CD4-positive, CD25-positive, alpha-beta regulatory T cell (primary cell): ENCODE measurements around the gene SMIM24. TPM values are rescaled to one million over a fixed set of nuclear protein-coding genes. Genes with fewer than 3 reads are reported as not detected.
"Not testable (repeated sequence)": the region's sequence is repeated elsewhere in the genome, so short reads cannot be mapped to it uniquely, and the experiment has no call there.

Experiments
- ATAC-seq, 2 donors: fragments of 150-1000 bp; cut with Tn5 transposase; one replicate each; pipeline ENCODE4 v1.10.0; 2021; ENCODE audit warnings: low read depth in 2 of 2, moderate number of reproducible peaks in 2 of 2, moderate library complexity in 1 of 2
- DNase-seq, 3 donors: peaks; one replicate each; pipeline versions ENCODE4 v3.0.0 to v3.0.0-alpha.2; 2012 to 2022; ENCODE audit warnings: mixed read lengths in 1 of 3
- H3K27ac ChIP-seq: one replicate; pipeline ENCODE4 v1.7.0; 2013; ENCODE audit warnings: mild to moderate bottlenecking, low read length; ENCODE audit not compliant: insufficient read depth, poor library complexity, severe bottlenecking
- H3K27me3 ChIP-seq: one replicate; pipeline ENCODE4 v1.7.0; 2013; ENCODE audit warnings: low read length; ENCODE audit not compliant: control insufficient read depth, insufficient read depth
- H3K36me3 ChIP-seq: one replicate; pipeline ENCODE4 v1.7.0; 2013; ENCODE audit warnings: mild to moderate bottlenecking, low read length, moderate library complexity; ENCODE audit not compliant: control insufficient read depth, insufficient read depth
- H3K4me1 ChIP-seq: 2 replicates; pipeline ENCODE4 v1.7.0; 2013; ENCODE audit warnings: mild to moderate bottlenecking, low read length; ENCODE audit not compliant: insufficient read depth, control insufficient read depth, poor library complexity, severe bottlenecking
- H3K4me3 ChIP-seq: one replicate; pipeline ENCODE4 v1.7.0; 2013; ENCODE audit warnings: low read depth, mild to moderate bottlenecking, low read length, moderate library complexity
- H3K9me3 ChIP-seq, 2 experiments: 1 replicate in 1 of 2; 2 replicates in 1 of 2; pipeline ENCODE4 v1.7.0; 2013; ENCODE audit warnings: low read length in 2 of 2, mild to moderate bottlenecking in 1 of 2, moderate library complexity in 1 of 2; ENCODE audit not compliant: control insufficient read depth in 2 of 2
- H3K27ac Mint-ChIP-seq, 3 donors: one replicate each; pipeline ENCODE4 v1.8.0; 2020 to 2022; ENCODE audit warnings: mild to moderate bottlenecking in 3 of 3, mixed read lengths in 3 of 3, moderate library complexity in 2 of 3
- H3K27me3 Mint-ChIP-seq: one replicate; pipeline ENCODE4 v1.8.0; 2022; ENCODE audit warnings: mild to moderate bottlenecking, mixed read lengths
- H3K36me3 Mint-ChIP-seq: one replicate; pipeline ENCODE4 v1.8.0; 2020; ENCODE audit warnings: mixed read lengths
- H3K4me1 Mint-ChIP-seq, 4 donors: one replicate each; pipeline ENCODE4 v1.8.0; 2020 to 2022; ENCODE audit warnings: mixed read lengths in 4 of 4, mild to moderate bottlenecking in 1 of 4
- H3K4me3 Mint-ChIP-seq, 4 donors: one replicate each; pipeline ENCODE4 v1.8.0; 2020 to 2022; ENCODE audit warnings: mild to moderate bottlenecking in 4 of 4, mixed read lengths in 4 of 4, moderate library complexity in 3 of 4
- H3K9me3 Mint-ChIP-seq, 7 donors: one replicate each; pipeline ENCODE4 v1.8.0; 2020 to 2022; ENCODE audit warnings: mixed read lengths in 7 of 7, mild to moderate bottlenecking in 3 of 7, moderate library complexity in 2 of 7
- polyA plus RNA-seq, 4 donors: library from polyadenylated mRNA; unstranded; fragments of 300-500 nt; fragmentation: Illumina TruSeq; gene quantifications; one replicate each; pipeline ENCODE4 v1.2.3, GENCODE V29; 2021
- total RNA-seq: library from RNA; stranded (reverse); gene quantifications from one replicate; pipeline ENCODE4 v1.2.3, GENCODE V29; 2022

The SMIM24 gene
- total and polyA plus RNA-seq, 5 donors from 2014 or later = 1.4 TPM; not detected in 4

DNA sequence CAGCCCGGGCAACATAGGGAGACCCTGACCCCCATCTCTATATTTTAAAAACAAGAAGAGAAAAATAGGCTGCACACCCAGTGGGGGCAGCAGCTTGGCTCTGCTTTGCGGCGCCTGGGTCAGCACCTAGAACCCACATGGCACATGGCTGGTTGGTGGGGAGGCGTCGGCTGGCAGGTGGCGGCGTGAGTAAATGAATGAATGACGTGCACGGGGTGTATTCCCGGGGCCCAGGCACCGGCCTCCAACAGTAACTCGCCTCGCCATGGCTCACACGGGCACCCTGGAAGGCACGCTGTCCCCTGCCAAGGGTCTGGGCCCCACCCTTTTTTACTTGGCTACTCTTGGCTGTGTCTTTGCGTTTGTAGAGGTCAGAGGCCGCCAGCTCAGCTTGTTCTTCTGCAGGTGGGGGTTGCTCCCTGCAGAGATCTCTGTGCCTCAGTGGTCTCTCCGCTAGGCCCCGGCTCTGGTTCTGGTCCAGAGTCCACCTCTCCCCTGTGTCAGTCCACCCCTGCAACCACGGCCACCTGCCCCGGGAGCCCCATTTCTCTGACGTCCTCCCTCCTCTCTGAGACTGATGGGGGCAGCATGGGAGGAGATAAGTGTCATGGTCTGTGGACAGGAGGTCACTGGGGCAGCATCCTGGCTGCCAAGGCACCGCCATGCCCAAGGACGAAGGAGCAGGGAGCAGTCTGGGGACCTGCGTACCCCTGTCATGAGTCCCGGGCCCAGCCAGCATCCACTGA lies 31.4 kb upstream of the SMIM24 start:
- DNase-seq (no peak), ATAC-seq (no peak)
- no peaks in the 10 kb centered on the region for H3K27me3 ChIP-seq
- H3K4me3 ChIP-seq = no peak overlapping the region
- Mint-ChIP-seq H3K36me3 (no peaks in the 10 kb centered on the region), H3K4me3 (peak overlapping the region in 1 of 4 donors; percentile 67), H3K4me1 (peaks cover 0 to 76% (median 34%) of the 10 kb centered on the region in 4 donors), H3K27ac (no peak overlapping the region), H3K9me3 (peaks cover 0 to 1% (median 0%) of the 10 kb centered on the region in 7 donors), H3K27me3 (no peaks in the 10 kb centered on the region)
- H3K4me1 ChIP-seq = peaks cover 41% of the 10 kb centered on the region
- no peaks in the 10 kb centered on the region for H3K9me3 ChIP-seq
- H3K36me3 ChIP-seq = peaks cover 7% of the 10 kb centered on the region
- no peak overlapping the region for H3K27ac ChIP-seq

- Histone ChIP-seq H3K4me3 (no peak overlapping the region), H3K36me3 (peaks cover 7% of the 10 kb centered on the region), H3K27ac (no peak overlapping the region), H3K4me1 (peaks cover 32% of the 10 kb centered on the region), H3K9me3 (no peaks in the 10 kb centered on the region), H3K27me3 (no peaks in the 10 kb centered on the region)
- Mint-ChIP-seq H3K9me3 (peaks cover 0 to 1% (median 0%) of the 10 kb centered on the region in 7 donors), H3K27ac (no peak overlapping the region), H3K36me3 (no peaks in the 10 kb centered on the region), H3K4me1 (peaks cover 3 to 69% (median 35%) of the 10 kb centered on the region in 4 donors), H3K4me3 (peak overlapping the region in 2 of 4 donors; percentile 32 to 88), H3K27me3 (no peaks in the 10 kb centered on the region)
- ATAC-seq = no peak
- no peak for DNase-seq
Observed at GRCh38 chr19:3510727-3511126, 30.4 kb upstream of the SMIM24 start.

DNA sequence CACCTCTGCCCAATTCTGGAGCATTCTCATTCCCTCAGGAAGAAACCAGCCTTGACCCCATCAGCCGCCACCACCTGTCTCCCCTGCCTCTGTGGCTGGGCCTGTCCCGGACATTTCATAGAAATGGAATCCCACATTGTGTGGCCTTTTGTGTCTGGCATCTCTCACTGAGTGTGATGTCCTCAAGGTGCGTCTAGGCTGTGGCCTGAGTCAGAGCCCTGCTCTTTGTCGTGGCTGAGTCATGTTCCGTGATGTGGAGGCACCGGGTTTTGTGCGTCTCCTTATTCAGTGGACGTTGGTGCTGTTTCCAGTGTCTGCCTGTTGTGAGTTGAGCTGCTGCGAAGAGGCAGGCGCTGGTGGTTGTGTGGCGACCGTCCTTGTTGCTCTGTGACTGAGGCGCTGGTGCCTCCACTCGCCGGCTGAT lies 29.3 kb upstream of the SMIM24 start:
- H3K27ac ChIP-seq = no peak overlapping the region
- Mint-ChIP-seq H3K27me3 (no peaks in the 10 kb centered on the region), H3K4me1 (peaks cover 5 to 72% (median 34%) of the 10 kb centered on the region in 4 donors), H3K9me3 (peaks cover 0 to 1% (median 0%) of the 10 kb centered on the region in 7 donors), H3K36me3 (no peaks in the 10 kb centered on the region), H3K4me3 (peak overlapping the region; percentile 40 to 94 (median 80)), H3K27ac (peak overlapping the region in 2 of 3 donors; percentile 65 to 82)
- ATAC-seq (no peak), DNase-seq (no peak)
- no peak overlapping the region for H3K4me3 ChIP-seq
- H3K36me3 ChIP-seq = peaks cover 7% of the 10 kb centered on the region
- H3K4me1 ChIP-seq = peaks cover 34% of the 10 kb centered on the region
- no peaks in the 10 kb centered on the region for H3K9me3 ChIP-seq
- no peaks in the 10 kb centered on the region for H3K27me3 ChIP-seq

DNA sequence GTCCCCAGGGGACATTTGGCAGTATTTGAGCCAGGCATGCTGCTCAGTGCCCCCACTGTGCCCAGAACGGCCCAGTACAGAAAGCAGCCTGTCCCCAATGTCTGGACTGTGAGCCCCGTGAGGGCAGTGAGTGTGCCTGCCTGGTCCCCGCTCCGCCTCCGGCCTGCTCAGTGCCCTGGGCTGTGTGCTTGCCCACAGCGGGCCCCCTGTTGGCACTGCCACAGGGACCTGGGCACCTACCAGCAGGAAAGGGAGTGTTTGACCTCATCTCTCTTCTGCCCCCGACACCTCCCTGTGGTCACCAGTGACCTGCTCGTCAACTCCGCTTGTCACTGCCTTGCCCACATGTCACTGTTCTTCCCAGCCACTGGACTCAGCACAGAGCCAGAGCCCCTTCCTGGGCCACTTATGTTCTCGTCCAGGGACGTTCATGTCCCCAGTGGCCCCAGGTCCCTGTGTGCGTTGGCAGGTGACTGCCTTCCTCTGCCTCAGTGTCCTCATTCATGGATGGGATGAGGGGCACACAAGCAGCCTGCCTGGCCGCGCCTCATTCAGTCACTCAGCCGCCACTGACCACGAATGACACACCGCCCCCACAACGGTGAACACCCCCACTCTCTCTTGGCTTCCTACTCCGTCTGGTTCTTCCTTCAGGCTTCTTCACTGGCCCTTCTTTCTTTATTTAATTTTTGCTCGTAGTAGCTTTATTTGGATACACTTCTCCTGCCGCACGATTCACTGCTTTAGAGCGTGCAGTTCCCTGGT lies 28.6 kb upstream of the SMIM24 start:
- Mint-ChIP-seq H3K4me1 (peaks cover 5 to 71% (median 30%) of the 10 kb centered on the region in 4 donors), H3K27me3 (no peaks in the 10 kb centered on the region), H3K4me3 (peak overlapping the region; percentile 78 to 94 (median 90)), H3K9me3 (peaks cover 0 to 1% (median 0%) of the 10 kb centered on the region in 7 donors), H3K27ac (peak overlapping the region in 2 of 3 donors; percentile 65 to 82), H3K36me3 (no peaks in the 10 kb centered on the region)
- Histone ChIP-seq H3K4me3 (no peak overlapping the region), H3K27me3 (no peaks in the 10 kb centered on the region), H3K36me3 (peaks cover 7% of the 10 kb centered on the region), H3K9me3 (no peaks in the 10 kb centered on the region), H3K27ac (no peak overlapping the region), H3K4me1 (peaks cover 29% of the 10 kb centered on the region)
- ATAC-seq (no peak), DNase-seq (no peak)

DNA sequence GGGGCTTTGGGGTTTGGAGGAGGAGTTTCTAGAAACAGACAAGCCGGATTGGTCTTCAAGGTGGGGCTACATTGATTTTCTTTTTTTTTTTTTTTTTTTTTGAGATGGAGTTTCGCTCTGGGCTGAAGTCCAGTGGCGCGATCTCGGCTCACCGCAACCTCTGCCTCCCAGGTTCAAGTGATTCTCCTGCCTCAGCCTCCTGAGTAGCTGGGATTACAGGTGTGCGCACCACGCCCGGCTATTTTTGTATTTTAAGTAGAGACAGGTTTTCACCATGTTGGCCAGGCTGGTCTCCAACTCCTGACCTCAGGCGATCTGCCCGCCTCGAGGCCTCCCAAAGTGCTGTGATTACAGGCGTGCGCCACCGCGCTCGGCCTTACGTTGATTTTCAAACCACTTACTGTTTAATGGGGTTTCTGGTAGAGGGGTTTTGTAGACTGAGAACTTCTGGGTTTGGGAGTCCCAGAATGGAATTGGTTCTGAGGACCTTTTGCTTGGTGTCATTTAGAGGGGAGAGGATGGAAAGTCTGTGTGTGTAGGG lies 27.9 kb upstream of the SMIM24 start:
- H3K27me3 ChIP-seq, H3K9me3 Mint-ChIP-seq, DNase-seq, ATAC-seq, H3K36me3 Mint-ChIP-seq, H3K9me3 ChIP-seq, H3K27me3 Mint-ChIP-seq, H3K36me3 ChIP-seq, H3K4me3 ChIP-seq, H3K27ac ChIP-seq: not testable (repeated sequence)
- peaks cover 29% of the 10 kb centered on the region for H3K4me1 ChIP-seq
- Mint-ChIP-seq H3K27ac (peak overlapping the region in 2 of 3 donors; percentile 42 to 74), H3K4me3 (peak overlapping the region; percentile 78 to 94 (median 90)), H3K4me1 (peaks cover 5 to 66% (median 30%) of the 10 kb centered on the region in 4 donors)

DNA sequence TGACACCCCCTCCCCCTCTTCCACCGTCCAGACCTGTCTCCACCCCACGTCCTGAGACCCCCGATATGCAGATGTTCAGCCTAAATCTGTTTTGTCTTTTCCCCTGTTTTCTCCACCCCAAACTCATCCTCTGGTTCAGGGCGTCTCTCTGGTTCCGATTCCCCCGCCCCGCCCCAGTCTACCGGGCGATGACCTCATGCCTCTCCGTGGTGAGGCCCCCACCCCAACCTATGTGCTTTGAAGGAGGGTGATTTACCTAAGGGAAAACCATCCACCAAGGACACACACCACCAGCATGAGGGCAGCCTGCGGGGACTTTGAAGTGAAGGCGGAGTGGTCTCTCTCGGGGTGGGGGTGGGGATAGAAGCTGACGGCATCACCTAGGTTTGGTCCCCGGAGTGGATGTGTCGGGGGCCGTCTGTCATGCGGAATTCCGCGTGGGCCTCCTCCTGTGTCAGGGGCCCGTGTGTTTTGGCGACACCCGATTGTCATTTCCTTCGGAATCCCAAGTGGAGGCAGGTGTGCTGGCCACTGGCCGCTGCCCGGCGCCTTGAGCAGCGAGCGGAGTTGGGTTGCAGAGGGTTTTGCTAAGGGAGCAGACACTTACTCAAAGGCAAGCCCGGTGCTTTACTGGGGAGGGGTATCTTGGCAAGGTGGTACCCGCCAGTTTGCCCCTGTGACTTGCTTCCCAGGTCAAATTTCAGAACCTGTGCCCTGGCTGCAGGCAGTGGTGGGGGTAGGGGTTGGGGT lies 27.2 kb upstream of the SMIM24 start:
- H3K9me3 Mint-ChIP-seq = peaks cover 0 to 1% (median 0%) of the 10 kb centered on the region in 7 donors
- Histone ChIP-seq H3K27ac (peak overlapping the region; percentile 74), H3K36me3 (peaks cover 7% of the 10 kb centered on the region), H3K27me3 (no peaks in the 10 kb centered on the region), H3K9me3 (no peaks in the 10 kb centered on the region), H3K4me1 (peaks cover 29% of the 10 kb centered on the region), H3K4me3 (peak overlapping the region; percentile 62)
- DNase-seq = peak in 2 of 3 donors; percentile 23 to 31
- no peaks in the 10 kb centered on the region for H3K27me3 Mint-ChIP-seq
- no peak for ATAC-seq
- peaks cover 5 to 64% (median 30%) of the 10 kb centered on the region in 4 donors for H3K4me1 Mint-ChIP-seq
- H3K4me3 Mint-ChIP-seq = peak overlapping the region; percentile 86 to 92 (median 88)
- peak overlapping the region; percentile 71 to 91 (median 89) for H3K27ac Mint-ChIP-seq
- no peaks in the 10 kb centered on the region for H3K36me3 Mint-ChIP-seq
